Testis (tissue), 3 donors: ENCODE data around the gene NUP37. TPM values are rescaled to one million over a fixed set of nuclear protein-coding genes. Genes with fewer than 3 reads are reported as not detected.

Experiments used
- DNase-seq: peaks from one replicate; pipeline ENCODE4 v3.0.0-alpha.2; 2019
- H3K27ac ChIP-seq, 2 donors: fragments of 200-600 bp; sonication (generic); one replicate each; pipeline ENCODE4 v1.5.1; 2019
- H3K27me3 ChIP-seq: fragments of 200-600 bp; sonication (generic); one replicate; pipeline ENCODE4 v1.5.1; 2019
- H3K36me3 ChIP-seq: fragments of 200-600 bp; sonication (generic); one replicate; pipeline ENCODE4 v1.5.1; 2017; ENCODE audit warnings: low read depth; ENCODE audit errors: missing control alignments
- H3K4me1 ChIP-seq: fragments of 200-600 bp; sonication (generic); one replicate; pipeline ENCODE4 v1.5.1; 2019
- H3K4me3 ChIP-seq, 2 donors: fragments of 200-600 bp; sonication (generic); one replicate each; pipeline ENCODE4 v1.5.1; 2017 to 2019
- H3K9me3 ChIP-seq: fragments of 200-600 bp; sonication (generic); one replicate; pipeline ENCODE4 v1.5.1; 2017
- POLR2A ChIP-seq: fragments of 450-650 bp; IDR thresholded peaks from one replicate; pipeline ENCODE4 v1.6.1; 2017; ENCODE audit warnings: antibody characterized with exemption, mild to moderate bottlenecking, moderate library complexity
- WGBS, 2 donors: methylation state at CpG; one replicate each; pipeline ENCODE4 v1.1.5; 2018; 5-methylcytosine and 5-hydroxymethylcytosine counted together
- intact Hi-C: fragments of 100-400 bp; cut with DNase I; formaldehyde crosslinking; loops from one replicate; pipeline ENCODE4 v1.15.1; 2023; ENCODE audit warnings: low total_unique reads
- polyA plus RNA-seq: library from polyadenylated mRNA; stranded (reverse); fragments of 350-450 nt; fragmentation: Illumina TruSeq; extraction: RNeasy Lipid Tissue Mini Kit (QIAGEN cat#74804); gene quantifications from one replicate; pipeline ENCODE4 v1.2.3, GENCODE V29; 2014; ENCODE audit warnings: low read depth, low replicate concordance; ENCODE audit not compliant: insufficient read depth
- total RNA-seq, 2 donors: library from RNA; depleted of rRNA; stranded (reverse); fragments of >200 nt; gene quantifications; one replicate each; pipeline ENCODE4 v1.2.3, GENCODE V29; 2016
- TF ChIP-seq, protein P1 (sequence below), 3 experiments: fragments of 450-650 bp in 2 of 3; fragments of 200-600 bp in 1 of 3; sonication (generic) in 1 of 3; IDR thresholded peaks; one replicate each; pipeline ENCODE4 v1.5.1; 2016 to 2019; ENCODE audit warnings: antibody characterized with exemption in 3 of 3, mild to moderate bottlenecking in 2 of 3, moderate library complexity in 1 of 3

Gene NUP37
- total and polyA plus RNA-seq, 3 donors from 2014 or later: 20.1 to 38.1 (median 25.2) TPM

DNA sequence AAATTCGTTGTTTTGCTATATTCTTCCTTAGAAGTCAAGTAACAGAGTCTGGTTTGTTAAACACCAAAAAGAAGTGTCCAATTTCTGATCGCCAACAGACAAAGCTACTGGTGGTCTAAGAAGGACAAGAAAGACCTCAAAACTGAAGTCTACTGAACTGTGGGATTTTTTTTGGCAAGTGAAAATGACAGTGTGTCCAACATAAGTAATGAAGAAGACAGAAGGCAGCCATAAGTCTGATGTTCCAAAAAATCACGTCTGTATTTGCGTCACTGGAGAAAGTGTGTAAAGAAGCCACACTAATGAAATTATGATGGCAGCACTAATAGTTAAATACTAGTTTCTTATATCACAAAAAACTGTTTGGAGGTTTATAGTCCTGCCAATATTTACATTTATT, 90.8 kb downstream of the NUP37 start:
- Histone ChIP-seq H3K9me3 (no peaks in the 10 kb centered on the region), H3K4me3 (no peak overlapping the region), H3K36me3 (no peaks in the 10 kb centered on the region), H3K27ac (no peak overlapping the region), H3K27me3 (no peaks in the 10 kb centered on the region), H3K4me1 (no peaks in the 10 kb centered on the region)
- TF ChIP-seq POLR2A: no peak
- DNase-seq: no peak
- intact Hi-C loops: no loop called here
- 64 to 82% methylated on average over 4 of the region's 4 CpGs for WGBS, 2 donors

DNA sequence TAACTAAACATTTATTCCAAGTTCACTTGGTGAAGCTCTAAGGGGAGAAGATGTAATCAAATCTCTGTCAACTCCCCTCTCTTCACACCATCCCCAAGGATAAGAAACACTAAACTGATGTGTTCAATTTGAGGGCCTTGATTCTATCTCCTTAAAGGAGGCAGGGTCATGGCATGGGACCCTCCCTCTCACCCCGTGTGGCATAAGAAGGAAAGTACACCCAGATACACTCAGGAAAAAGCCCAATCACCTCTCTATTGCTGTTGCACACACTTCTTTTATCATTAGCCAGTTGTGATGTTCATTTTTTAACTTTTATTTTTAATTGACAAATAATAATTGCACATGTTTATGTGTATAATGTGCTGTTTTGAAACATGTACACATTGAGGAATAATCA, 93.2 kb downstream of the NUP37 start:
- H3K27ac ChIP-seq: no peak overlapping the region
- intact Hi-C loops: no loop called here
- WGBS, 2 donors: 55 to 72% methylated on average over 1 of the region's 1 CpG
- no peak overlapping the region for H3K4me3 ChIP-seq
- DNase-seq: no peak
- no peak for TF ChIP-seq POLR2A
- TF ChIP-seq, protein P1, sequence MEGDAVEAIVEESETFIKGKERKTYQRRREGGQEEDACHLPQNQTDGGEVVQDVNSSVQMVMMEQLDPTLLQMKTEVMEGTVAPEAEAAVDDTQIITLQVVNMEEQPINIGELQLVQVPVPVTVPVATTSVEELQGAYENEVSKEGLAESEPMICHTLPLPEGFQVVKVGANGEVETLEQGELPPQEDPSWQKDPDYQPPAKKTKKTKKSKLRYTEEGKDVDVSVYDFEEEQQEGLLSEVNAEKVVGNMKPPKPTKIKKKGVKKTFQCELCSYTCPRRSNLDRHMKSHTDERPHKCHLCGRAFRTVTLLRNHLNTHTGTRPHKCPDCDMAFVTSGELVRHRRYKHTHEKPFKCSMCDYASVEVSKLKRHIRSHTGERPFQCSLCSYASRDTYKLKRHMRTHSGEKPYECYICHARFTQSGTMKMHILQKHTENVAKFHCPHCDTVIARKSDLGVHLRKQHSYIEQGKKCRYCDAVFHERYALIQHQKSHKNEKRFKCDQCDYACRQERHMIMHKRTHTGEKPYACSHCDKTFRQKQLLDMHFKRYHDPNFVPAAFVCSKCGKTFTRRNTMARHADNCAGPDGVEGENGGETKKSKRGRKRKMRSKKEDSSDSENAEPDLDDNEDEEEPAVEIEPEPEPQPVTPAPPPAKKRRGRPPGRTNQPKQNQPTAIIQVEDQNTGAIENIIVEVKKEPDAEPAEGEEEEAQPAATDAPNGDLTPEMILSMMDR (IDR thresholded peaks at IDR 0.05): no peak
- H3K9me3 ChIP-seq: no peaks in the 10 kb centered on the region
- H3K27me3 ChIP-seq: no peaks in the 10 kb centered on the region
- H3K36me3 ChIP-seq: no peaks in the 10 kb centered on the region
- no peaks in the 10 kb centered on the region for H3K4me1 ChIP-seq

DNA sequence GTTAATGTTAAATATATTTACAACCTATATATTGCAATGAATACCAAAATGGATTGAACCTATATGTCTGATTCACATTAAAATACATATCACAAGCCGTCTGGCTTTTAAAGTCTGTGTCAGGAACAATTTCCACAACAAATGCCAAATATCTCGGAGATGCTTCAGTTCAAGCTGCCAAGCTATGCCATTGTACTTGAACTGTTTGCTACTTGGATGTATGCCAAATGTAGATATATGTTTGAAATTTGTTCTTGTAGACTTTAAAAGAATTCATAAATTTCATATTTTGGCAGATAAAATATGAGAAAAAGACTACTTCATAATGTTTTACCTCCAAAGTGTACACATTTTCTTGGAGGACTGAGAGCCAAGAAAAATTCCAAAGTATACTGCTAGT, 95.1 kb downstream of the NUP37 start:
- no peaks in the 10 kb centered on the region for H3K9me3 ChIP-seq
- intact Hi-C loops: no loop called here
- TF ChIP-seq, protein P1 (IDR thresholded peaks at IDR 0.05): no peak
- no peak for TF ChIP-seq POLR2A
- H3K36me3 ChIP-seq: no peaks in the 10 kb centered on the region
- 52 to 54% methylated on average over 2 of the region's 2 CpGs for WGBS, 2 donors
- no peaks in the 10 kb centered on the region for H3K27me3 ChIP-seq
- H3K4me3 ChIP-seq: no peak overlapping the region
- no peaks in the 10 kb centered on the region for H3K4me1 ChIP-seq
- DNase-seq: no peak
- H3K27ac ChIP-seq: no peak overlapping the region

DNA sequence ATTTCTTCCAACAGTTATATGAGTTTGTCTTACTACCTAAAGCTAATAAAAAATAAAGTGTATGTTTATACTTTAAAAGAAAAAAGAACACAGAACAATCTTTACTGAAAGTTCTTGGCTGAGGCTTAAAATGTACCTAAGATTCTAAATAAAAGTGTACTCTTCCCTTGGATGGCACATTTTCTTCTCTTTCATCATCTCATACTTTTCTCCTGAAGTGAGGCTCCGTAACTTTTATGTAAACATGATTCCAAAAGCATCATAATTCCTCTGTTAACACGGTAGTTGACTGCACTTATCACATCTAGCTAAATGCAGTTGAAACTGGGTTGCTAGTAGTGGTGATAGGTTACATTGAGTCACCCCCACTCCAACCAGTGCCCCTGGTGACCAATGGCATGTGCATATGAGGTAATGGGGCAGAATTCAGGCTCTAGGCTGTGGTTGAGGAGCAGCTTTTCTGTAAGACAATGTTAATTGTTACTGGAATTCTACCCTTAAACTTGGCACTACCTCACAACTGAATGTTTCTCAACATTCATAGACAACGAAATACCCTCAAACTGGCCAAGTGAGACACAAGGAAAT, 96.5 kb downstream of the NUP37 start:
- H3K36me3 ChIP-seq: no peaks in the 10 kb centered on the region
- H3K27ac ChIP-seq: no peak overlapping the region
- intact Hi-C loops: no loop called here
- no peaks in the 10 kb centered on the region for H3K4me1 ChIP-seq
- no peak overlapping the region for H3K4me3 ChIP-seq
- no peak for DNase-seq
- WGBS, 2 donors: 88 to 90% methylated on average over 3 of the region's 3 CpGs
- no peaks in the 10 kb centered on the region for H3K9me3 ChIP-seq
- no peak for TF ChIP-seq POLR2A
- TF ChIP-seq, protein P1 (IDR thresholded peaks at IDR 0.05): no peak
- no peaks in the 10 kb centered on the region for H3K27me3 ChIP-seq

Other genes with a start within 250 kb of the NUP37 start
- gene DRAM1, start 242.5 kb downstream of the NUP37 start, total RNA-seq: 1 to 10 TPM; 4.4 to 4.5 TPM
- gene DRAM1, start 242.5 kb downstream of the NUP37 start, polyA plus RNA-seq: 13.1 TPM
- 100 to 1,000 TPM; 140 to 192 TPM for gene WASHC3, start 58.1 kb downstream of the NUP37 start, total RNA-seq
- 298 TPM for gene WASHC3, start 58.1 kb downstream of the NUP37 start, polyA plus RNA-seq
- gene PARPBP, start 69 bp upstream of the NUP37 start, total RNA-seq: 10 to 100 TPM in 1 of 2 donors, 1 to 10 TPM in 1; 9.9 to 15.1 TPM
- 7.0 TPM for gene PARPBP, start 69 bp upstream of the NUP37 start, polyA plus RNA-seq
- gene PMCH, start 77.7 kb upstream of the NUP37 start, total RNA-seq: not detected
- gene PMCH, start 77.7 kb upstream of the NUP37 start, polyA plus RNA-seq: not detected